HL-60 (cell line): ENCODE data around the gene LAMP1.

Experiments used
- DNase-seq, 2 experiments: peaks; one replicate each; pipeline ENCODE4 v3.0.0-alpha.2; 2010 to 2020; ENCODE audit warnings: low read depth in 1 of 2, low spot score in 1 of 2
- H3K27ac ChIP-seq: fragments of 250-450 bp; sonication (Bioruptor Pico); replicated peaks from 2 replicates; pipeline ENCODE4 v1.5.1; 2020; ENCODE audit warnings: mild to moderate bottlenecking, moderate library complexity
- H3K27me3 ChIP-seq: fragments of 250-450 bp; sonication (Bioruptor Pico); 2 replicates; pipeline ENCODE4 v1.5.1; 2021; ENCODE audit warnings: mild to moderate bottlenecking, moderate library complexity; ENCODE audit not compliant: insufficient read depth, poor library complexity, severe bottlenecking
- H3K4me3 ChIP-seq: replicated peaks from 2 replicates; pipeline ENCODE4 v1.5.1; 2011; ENCODE audit warnings: mild to moderate bottlenecking, control low read depth, low read length; ENCODE audit not compliant: insufficient read depth
- CTCF ChIP-seq: IDR thresholded peaks from one replicate; pipeline ENCODE4 v1.5.1; 2011; ENCODE audit warnings: low read length, control low read depth, inconsistent platforms; ENCODE audit not compliant: insufficient read depth
- GABPA ChIP-seq: IDR thresholded peaks from 2 replicates; pipeline ENCODE4 v1.6.1; 2012; ENCODE audit warnings: low read depth
- POLR2AphosphoS5 ChIP-seq: IDR thresholded peaks from 2 replicates; pipeline ENCODE4 v1.6.1; 2012; ENCODE audit warnings: low read depth
- REST ChIP-seq: IDR thresholded peaks from 2 replicates; pipeline ENCODE4 v1.6.1; 2012; ENCODE audit warnings: low read depth; ENCODE audit not compliant: insufficient replicate concordance
- SPI1 ChIP-seq: IDR thresholded peaks from 2 replicates; pipeline ENCODE4 v1.6.1; 2012; ENCODE audit warnings: low read depth, mild to moderate bottlenecking, borderline replicate concordance

The LAMP1 gene

GRCh38 chr13:113348591-113348990 is 51.6 kb downstream of the LAMP1 start:
- Histone ChIP-seq H3K4me3 (no peak overlapping the region), H3K27ac (no peak overlapping the region), H3K27me3 (no peaks in the 10 kb centered on the region)
- TF ChIP-seq SPI1, result no peak
- no peak for TF ChIP-seq GABPA
- no peak for TF ChIP-seq POLR2AphosphoS5
- TF ChIP-seq REST, result no peak
- no peak for TF ChIP-seq CTCF
- DNase-seq, result no peak

GRCh38 chr13:113349050-113349449 is 52.0 kb downstream of the LAMP1 start:
- no peak for DNase-seq

GRCh38 chr13:113349491-113349890 is 52.5 kb downstream of the LAMP1 start:
- no peaks in the 10 kb centered on the region for H3K27me3 ChIP-seq
- no peak overlapping the region for H3K4me3 ChIP-seq
- H3K27ac ChIP-seq, result no peak overlapping the region
- TF ChIP-seq POLR2AphosphoS5 (no peak), CTCF (no peak), REST (no peak), SPI1 (no peak), GABPA (no peak)
- DNase-seq, result no peak

More at GRCh38 chr13:113349050-113349449, 52.0 kb downstream of the LAMP1 start:
- TF ChIP-seq POLR2AphosphoS5 (no peak), GABPA (no peak), REST (no peak), SPI1 (no peak), CTCF (no peak)
- H3K27me3 ChIP-seq, result no peaks in the 10 kb centered on the region
- H3K4me3 ChIP-seq, result no peak overlapping the region
- H3K27ac ChIP-seq, result no peak overlapping the region
